HG03469 (cell line): ENCODE measurements around the gene CDH23.

Experiments used
- ATAC-seq: cut with Tn5 transposase; IDR thresholded peaks from one replicate; pipeline ENCODE4 v1.9.1; 2021; ENCODE audit warnings: mild to moderate bottlenecking, moderate library complexity, moderate number of reproducible peaks; ENCODE audit not compliant: unreplicated experiment

CDH23 gene

DNA sequence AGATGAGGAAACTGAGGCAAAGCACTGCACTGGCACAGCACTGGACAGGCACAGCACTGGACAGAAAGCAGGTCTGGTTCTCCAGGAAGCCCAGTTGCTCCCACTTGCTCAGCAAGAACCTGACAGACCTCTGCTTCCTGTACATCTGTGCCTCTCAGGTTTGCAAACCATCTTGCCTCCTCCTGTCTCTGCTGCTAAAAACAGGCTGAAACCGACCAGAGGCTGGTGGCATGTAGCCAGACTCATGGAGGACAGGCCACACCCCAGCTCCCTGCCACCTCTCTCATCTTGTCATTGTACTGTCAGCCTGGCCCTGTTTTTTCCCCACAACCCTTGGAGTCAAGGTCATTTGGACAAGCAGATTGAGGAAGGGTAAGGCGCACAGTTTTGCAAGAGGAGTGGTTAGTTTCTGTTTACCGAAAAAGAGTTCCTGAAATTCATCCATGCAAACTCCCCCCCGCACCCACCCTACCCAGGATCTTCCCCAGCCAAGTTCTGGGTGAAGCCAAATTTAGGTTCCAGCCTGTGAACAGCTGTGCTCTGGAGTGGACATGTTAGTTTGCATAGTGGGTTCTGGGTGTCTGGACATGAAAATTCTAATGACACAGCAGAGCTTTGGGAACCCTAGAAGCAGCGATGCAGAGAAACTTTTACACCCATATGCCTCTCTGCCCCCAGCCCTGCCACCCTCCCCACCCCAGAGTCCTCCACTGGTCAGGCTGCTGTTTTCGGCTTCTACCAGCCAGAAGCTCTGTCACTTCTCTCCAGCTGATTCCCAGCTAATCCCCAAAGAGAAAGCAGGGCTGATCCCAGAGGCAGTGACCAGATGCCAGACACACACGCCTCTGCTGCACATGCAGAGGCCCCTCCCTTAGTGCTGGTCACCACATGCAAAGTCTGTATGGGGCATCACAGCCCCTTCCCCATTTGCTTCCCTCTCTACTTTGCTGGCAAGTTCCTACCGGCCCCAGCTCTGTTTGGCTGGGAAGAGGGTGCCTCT, 331.3 kb downstream of the CDH23 start:
- peak; percentile 49 for ATAC-seq

DNA sequence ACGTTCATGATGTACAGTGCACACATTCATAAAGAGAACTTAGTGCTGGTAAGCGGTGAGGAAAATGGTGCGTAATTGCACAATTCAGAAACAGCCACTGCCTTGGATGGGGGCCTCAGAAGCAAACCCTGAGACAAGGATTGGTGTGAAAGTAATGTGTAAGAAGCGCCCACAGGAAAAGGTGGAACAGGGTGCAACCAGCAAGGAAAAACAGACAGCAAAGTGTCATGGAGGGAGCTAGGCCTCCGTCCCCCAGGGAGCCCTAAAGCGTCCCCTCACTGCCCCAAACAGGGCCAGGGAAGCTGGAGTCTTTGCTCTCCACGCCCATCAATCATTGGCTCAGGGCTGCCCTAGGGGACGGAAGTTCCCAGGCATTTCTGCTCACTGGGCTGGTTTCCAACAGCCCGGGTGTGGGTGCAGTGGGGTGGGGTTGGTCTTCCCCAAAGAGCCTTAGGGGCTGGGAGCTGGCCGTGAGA, 332.5 kb downstream of the CDH23 start:
- ATAC-seq = no peak

DNA sequence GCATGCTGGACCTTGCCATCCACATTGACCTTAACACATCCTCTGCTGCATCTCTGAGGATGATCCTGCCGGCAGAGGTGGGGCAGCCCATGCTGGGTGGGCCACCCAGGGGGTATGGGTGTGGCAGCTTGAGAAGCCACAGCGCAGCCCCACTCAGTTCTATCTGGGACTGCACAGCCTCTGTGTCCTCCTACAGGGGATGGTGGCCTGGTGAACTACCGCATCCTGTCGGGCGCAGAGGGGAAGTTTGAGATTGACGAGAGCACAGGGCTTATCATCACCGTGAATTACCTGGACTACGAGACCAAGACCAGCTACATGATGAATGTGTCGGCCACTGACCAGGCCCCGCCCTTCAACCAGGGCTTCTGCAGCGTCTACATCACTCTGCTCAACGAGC, 335.1 kb downstream of the CDH23 start:
- no peak for ATAC-seq

DNA sequence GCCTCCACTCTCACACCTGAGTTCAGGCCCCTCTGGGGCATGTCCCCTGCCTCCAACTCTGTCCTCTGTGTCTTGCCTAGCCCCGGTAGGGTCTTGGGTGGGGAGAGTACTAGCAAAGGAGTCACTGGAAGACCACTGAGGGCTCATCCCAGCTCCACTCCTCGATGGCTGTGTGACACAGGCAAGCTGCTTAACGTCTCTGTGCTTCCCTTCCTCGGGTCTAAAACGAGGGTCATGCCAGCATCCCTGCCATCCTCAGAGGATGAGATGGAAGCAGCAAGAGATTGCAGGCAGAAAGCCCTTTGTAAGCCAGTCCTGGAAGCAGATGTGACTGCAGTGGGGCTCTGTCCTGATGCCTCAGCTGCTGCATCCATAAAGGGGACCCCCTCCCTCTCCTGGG, 338.1 kb downstream of the CDH23 start:
- no peak for ATAC-seq

DNA sequence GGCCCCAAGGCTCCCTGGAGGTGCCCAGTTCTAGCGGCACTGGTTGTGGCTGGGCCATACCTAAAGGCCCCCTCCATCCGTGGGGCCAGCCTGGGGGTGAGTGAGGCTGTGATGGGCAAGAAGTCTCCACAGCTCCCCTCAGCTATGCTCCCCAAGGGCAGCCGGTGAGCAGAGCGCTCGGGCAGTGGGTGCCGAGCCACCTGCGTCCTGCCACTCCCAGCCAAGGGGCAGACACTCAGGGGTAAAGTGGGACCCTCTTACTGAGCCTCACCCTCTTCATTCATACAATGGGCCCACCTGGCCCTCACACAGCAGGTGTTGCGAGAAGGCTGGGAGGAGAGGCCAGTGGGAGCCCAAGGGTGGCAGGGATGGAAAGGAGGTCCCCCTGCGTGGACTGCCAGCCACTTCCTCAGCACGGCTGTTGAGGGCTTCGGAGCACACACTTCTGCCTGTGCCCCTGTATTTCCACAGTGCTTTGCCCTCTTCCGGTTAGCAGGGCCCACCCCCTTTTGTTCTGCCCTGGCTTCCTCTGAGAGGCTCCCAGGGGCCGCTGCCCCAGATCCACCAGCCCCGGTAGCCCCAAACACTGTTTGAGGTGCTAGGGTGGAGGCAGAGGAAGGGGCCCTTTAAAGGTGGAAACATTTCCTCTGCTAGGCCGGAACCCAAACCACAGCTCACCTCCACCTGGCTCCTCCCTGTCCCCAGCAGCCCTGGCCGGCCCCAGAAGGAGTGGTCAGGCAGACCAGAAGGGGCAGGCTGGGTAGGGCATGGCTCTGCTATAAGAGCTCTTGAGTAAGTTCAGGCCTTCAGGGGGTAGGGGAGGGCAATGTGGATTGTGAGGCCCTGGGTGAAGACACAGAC, 339.2 kb downstream of the CDH23 start:
- ATAC-seq = no peak

DNA sequence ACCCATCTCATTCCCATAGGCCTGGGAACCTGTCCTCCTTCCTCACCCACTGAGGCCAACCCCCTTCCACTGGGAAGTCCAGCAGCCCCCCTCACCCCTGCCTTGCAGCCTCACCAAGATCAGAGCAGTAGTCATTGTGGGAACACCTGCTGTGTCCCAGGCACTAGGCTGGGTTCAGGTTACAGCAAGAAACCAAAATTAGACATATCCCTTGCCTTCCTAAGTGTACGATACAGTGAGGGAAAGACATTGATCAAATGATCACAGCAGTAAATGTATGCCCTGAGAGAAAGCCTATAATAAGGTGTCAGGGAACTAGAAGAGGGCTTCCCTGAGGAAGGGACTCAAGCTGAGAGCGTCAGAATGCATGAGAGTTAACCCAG, 339.8 kb downstream of the CDH23 start:
- ATAC-seq = no peak

DNA sequence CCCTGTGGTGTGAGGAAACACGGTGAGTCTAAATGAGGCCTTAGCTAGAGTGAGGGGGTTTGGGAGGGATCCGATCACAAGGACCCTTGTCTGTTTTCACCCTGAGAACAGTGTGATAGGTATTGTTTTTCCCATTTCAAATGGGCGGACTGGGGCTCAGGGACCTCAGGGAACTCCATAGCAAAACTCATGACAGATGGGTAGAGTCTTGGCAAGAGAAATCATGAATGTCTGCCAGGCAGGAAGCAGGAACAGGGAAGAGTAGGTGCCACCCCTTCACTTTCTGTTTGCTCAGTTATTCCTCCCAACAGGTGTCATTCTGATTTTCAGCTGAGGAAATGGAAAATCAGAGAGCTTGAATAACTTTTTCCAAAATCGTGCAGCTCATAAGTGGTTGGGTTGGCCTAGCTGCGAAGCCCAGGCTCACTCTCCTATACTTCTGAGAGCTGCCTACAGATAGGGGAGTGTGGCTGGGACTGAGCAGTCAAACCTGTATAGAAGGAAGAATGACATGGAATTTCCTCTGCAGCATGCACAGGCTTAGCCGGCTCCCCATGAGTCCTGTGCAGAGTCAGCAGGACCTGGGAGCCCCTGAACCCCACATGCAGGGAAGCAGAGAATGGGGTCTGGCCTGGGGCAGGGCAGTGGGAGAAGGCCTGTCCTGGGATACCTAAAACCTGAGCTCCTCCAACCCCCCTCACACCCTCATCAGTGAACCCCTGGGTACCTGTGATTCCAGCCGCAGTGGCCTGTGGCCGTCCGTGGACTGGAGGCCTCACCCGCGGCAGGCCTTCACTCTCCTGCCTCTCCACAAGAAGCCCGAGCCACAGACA, 340.5 kb downstream of the CDH23 start:
- ATAC-seq = no peak

DNA sequence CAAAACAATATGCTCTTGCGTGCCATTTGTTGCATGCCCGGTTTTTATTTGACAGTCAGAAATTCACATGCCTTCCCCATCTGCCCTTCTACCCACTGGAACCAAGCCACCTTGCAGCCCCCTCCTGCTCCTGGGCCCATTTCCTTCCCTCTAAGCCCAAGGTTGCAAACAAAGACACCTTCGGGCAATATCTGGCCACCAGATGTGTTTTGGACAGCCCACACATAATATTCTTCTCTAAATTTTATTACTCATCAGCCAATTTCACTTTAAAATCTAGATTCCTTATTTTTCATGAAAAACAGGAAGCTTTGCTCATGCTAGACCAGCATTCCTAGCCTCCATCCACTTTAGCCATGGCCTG, 341.1 kb downstream of the CDH23 start:
- no peak for ATAC-seq

DNA sequence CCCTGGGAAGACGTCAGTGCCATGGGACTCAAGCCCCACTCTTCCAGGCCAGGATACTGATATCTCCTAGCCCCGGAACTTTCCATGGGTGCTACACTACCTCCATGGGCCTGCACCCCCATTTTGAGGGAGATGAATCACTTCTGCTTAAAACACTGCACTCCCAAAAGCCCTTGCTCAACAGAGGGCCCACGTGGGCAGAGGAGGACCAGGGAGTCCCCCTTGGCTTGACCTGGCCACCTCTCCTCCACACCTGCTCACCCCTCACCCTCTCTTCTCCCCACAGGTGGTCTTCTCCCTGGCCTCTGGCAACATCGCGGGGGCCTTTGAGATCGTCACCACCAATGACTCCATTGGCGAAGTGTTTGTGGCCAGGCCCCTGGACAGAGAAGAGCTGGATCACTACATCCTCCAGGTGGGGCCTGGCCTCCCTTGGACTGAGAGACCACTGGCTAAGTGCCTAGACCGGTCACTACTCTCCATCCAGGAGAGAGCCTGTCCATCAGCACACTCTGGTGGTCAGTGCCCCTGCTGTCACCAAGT, 342.7 kb downstream of the CDH23 start:
- no peak for ATAC-seq

DNA sequence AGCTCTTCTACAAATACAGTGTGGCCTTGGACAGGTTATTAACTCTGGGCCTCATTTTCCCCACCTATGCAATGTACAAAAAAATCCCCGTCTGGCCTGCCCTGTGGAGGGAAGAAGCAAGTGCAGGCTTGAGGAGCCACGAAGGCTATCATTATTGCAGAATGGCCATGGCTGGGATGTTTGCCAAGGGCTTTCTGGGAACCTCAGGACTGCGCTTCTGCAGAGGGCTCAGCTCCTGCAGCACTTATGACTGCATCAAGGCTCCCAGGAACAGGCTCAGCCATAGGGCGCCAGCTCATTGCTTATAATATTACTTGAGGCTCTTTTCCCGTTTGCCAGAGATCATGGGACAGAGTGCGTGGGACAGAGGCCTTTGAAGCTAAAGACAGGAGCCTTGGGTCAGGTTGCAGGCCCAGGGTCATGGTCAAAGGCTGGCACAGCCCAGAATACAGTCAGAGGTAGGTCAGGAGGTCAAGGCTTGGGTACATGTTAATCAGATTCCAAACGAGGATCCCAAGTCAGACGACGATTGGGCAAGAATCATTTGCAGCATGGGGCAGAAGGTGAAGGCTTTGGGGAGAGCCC, 343.4 kb downstream of the CDH23 start:
- ATAC-seq = no peak

DNA sequence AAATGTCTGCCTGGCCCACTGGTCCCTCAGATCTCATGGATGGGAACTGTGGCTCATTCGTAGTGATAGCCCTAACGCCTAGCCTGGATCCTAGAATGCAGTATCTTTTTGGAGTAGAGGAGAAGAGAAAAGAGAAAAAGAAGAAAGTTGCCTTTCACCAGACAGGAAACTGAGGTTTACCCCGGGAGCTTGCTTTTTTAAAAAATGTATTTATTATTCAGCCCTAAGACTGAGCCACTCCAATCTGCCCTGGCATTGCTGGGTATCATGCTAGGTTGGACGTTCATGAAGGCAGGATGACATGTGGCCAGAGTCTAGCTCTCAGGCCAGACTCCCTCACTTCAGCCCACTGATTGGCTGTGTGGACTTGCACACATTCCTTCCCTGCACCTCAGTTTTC, 344.3 kb downstream of the CDH23 start:
- no peak for ATAC-seq

DNA sequence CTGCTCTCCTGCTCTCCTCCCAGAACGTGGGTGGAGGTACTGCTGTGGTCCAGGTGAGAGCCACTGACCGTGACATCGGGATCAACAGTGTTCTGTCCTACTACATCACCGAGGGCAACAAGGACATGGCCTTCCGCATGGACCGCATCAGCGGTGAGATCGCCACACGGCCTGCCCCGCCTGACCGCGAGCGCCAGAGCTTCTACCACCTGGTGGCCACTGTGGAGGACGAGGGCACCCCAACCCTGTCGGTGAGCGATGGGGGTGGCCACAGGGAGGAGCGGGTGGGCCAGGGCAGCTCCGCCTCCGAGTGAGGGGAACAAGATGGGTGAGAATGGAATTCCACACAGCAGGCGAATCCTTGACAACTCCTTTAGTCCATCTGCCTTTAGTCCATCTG, 345.0 kb downstream of the CDH23 start:
- ATAC-seq = no peak

DNA sequence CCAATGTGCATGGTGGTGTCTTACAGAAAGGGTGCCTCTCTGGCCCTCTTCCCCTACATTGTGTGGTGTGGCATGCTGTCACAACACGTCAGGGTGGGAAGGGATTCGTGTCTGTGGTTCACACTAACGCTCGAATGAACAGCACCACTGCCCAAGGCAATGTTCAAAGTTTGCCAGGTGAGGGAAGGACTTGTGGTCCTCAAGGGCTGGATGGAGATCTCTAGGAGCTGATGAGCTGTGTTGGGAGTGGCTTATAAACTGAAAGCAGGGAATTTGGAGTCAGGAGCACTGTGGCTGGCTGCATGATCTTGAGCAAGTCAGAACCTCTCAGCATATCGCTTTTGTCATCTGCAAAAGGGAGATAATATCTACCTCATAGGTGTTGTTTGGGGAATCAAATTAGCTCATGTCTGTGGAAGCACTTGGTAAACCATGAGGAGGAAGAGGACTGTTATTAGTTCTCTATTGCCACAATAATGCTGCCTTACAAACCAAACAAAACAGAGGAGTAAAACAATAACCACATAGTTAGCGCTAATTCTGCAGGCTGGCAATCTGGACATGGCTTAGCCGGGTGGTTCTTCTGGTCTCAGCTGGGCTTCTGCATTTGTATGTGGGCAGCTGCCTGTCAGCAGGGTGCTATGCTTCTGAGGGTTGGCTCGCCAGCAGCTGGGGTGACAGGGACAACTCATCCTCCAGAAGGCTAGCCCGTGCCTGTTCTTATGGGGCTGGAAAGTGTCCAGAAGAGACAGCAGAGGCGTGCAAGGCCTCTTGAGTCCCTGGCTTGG, 345.8 kb downstream of the CDH23 start:
- ATAC-seq = no peak

DNA sequence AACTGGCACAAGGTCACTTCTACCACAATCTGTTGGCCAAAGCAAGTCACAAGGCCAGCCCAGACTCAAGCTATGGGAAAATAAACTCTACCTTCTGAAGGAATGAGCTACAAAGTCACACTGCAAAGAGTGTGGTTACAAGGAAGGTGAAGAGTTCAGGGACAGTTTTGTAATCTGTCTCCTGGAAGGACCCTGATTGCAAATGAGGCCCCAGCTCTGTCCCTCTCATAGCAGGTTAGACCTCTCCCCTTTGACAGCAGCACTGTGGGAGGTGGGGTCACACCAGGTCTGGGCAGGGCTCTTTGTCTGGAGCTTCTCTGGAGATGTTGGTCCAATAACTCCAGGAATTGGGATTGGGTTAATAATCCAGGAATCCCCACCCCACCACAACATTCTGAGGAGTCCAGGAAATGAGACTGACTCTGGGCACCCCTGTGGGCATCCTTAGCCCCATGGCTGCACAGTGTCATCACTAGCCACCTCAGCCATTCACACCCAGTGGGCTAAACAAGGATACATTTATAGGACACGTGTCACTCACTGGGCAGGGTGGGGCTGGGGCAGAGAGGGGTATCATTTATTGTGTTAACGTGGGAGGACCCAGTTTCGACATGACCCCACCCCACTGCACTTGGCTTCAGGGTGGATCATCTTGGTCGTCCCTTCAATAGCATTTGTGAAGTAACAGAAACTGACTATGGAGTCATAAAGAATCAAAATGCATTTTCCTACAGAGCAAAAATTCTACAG, 346.5 kb downstream of the CDH23 start:
- ATAC-seq = no peak

DNA sequence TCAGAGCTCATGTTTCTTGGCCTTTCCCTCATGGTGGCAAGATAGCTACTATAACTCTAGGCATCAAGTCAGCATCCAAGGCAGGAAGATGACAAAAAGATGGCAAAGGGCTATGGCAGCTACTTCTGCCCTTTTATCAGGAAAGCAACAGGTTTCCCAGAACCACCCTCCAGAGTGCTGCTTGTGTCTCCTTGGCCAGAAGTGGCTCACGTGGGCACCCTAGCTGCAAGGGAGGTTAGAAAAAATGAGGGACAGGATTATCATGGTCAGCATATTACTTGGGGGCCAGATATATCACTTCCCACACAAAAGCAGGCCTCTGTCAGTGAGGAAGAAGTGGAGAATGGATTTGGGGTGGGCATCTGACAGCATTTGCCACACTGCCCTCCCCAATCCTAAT, 347.1 kb downstream of the CDH23 start:
- ATAC-seq = no peak

DNA sequence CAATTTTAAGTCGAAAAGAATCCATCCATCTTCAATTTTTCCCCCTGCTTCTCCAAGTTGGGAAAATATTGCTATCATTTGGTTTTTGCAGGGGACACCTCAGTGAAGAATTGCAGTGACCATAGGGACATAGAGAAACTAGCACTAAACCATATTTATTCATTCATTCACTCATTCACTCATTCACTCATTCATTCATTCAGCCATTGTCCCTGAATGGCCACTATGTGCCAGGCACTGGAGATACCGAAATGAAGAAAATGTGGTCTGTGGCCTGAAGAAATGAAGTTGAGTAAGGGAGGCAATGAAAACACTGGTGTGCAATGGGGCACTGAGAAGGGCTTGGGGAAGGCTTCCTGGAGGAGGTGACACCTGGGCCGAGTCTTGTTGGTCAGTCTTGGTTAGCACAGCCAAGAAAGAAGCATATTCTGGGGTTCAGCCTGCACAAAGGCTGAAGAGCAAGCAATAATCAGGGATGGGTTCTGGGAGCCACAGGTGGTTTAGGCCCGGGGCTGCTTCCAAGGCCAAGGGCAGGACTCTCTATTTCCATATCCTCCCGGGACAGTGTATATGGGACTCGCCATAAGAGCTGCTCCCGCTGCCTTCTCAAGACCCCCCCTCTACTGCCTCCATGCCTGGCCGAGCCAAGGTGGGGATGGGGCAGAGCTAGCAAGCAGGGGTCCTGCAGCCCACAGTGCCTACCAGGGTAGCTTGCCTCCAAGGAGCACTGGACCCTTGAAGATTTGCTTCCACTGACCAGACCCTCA, 348.4 kb downstream of the CDH23 start:
- ATAC-seq = no peak

DNA sequence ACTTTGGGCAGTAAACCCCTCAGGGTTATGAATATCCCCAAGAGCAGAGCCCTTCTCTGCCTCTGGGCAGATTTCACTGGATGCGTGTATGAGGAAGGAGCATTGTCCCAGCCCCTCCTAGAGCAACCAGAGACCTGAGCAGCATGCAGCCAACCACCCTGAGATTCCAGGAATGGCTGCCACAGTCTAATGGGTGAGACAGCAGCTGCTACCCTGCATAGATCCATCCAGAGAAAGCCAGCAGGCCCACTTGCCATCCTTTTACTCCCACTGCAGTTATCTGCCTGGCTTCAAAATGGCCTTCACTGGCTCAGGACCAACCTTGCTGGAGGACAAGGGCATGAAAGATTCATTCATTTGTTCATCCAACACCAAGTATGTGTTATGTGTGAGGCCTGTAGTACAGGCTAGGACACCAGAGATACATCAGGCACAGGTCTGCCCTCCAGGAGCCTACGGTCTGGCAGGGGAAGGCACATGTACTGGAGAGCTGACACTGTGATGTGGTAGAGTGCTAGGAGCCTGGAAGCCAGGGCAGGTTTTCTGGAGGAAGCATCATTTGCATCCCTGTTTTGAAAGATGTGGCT, 349.0 kb downstream of the CDH23 start:
- no peak for ATAC-seq
